B cell (primary cell): ENCODE measurements around the gene CNIH1.

ENCODE experiments used
- EZH2 ChIP-seq: IDR thresholded peaks from 2 replicates; pipeline ENCODE4 v1.6.1; 2012; ENCODE audit warnings: borderline replicate concordance, low read depth, mild to moderate bottlenecking, moderate library complexity, low read length; ENCODE audit not compliant: insufficient read depth, poor library complexity, severe bottlenecking
- TF ChIP-seq, protein P1 (sequence below): fragments of 200-600 bp; IDR thresholded peaks from one replicate; pipeline ENCODE4 v1.8.0; 2022; ENCODE audit warnings: antibody characterized with exemption, mild to moderate bottlenecking

DNA sequence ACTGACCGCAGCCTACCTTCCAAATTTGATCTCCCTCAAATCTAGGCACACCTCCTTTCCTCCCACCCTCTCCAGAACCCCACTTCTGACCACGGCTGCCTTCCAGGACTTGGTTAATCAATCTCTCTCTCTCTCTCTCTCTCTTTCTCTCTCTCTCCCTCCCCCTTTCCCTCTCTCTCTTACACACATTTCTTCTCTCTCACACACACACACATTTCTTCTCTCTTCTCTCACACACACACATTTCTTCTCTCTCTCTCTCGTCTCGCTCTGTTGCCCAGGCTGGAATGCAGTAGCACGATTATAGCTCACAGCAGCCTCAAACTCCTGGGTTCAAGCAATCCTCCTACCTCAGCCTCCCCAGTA, 48.1 kb upstream of the CNIH1 start:
- TF ChIP-seq, protein P1, sequence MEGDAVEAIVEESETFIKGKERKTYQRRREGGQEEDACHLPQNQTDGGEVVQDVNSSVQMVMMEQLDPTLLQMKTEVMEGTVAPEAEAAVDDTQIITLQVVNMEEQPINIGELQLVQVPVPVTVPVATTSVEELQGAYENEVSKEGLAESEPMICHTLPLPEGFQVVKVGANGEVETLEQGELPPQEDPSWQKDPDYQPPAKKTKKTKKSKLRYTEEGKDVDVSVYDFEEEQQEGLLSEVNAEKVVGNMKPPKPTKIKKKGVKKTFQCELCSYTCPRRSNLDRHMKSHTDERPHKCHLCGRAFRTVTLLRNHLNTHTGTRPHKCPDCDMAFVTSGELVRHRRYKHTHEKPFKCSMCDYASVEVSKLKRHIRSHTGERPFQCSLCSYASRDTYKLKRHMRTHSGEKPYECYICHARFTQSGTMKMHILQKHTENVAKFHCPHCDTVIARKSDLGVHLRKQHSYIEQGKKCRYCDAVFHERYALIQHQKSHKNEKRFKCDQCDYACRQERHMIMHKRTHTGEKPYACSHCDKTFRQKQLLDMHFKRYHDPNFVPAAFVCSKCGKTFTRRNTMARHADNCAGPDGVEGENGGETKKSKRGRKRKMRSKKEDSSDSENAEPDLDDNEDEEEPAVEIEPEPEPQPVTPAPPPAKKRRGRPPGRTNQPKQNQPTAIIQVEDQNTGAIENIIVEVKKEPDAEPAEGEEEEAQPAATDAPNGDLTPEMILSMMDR = no peak
- TF ChIP-seq EZH2 = no peak
